ENCODE results near the gene KHNYN.

DNA sequence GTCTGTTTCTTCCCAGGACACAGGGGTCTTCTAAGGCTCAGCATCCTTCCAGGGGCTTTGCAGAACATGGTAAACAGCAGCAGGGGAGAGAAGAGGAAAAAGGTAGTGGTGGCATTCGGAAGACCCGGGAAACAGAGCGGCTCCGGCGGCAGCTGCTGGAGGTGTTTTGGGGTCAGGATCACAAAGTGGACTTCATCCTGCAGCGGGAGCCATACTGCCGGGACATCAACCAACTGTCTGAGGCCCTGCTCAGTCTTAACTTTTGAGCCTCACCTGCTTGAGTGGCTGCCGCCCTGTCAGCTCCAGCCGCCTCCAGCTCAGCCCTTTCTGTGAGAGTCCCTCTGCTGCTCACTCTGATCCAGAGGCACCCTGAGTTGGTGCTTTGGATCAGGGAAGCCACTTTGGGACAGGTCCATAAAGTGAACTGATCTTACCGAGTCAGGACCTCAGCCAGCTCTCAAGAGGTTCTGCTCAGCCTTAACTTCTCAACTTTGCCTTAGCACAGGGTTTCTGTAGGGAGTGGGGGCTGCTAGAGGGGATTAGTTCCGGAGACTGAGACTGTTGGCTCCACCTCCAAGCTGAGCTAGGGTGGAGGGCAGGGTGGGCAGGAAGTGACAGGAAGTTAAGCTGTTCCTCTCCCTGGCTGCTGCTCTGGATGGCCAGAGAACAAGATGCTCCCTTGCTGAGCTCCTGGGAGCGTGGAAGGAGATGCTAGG, 7.4 kb downstream of the KHNYN start:
- TF ChIP-seq SUZ12 (IDR thresholded peaks at IDR 0.05; ENCODE audit: extremely low read depth, insufficient read depth, insufficient read length): no peak
- TF ChIP-seq YY1 (IDR thresholded peaks at IDR 0.05; ENCODE audit: insufficient read depth, insufficient read length): no peak
- no peak for TF ChIP-seq ZNF274 (IDR thresholded peaks at IDR 0.05; ENCODE audit: low read depth, low read length)
